NCI-H1436 treated with DMSO at 0.1 percent for 48 hours (cell line): ENCODE results near the gene ZSWIM6.

Experiments
- DNase-seq: peaks from one replicate; lab custom pipeline; 2025; lab: John Stamatoyannopoulos, UW

The ZSWIM6 gene

DNA sequence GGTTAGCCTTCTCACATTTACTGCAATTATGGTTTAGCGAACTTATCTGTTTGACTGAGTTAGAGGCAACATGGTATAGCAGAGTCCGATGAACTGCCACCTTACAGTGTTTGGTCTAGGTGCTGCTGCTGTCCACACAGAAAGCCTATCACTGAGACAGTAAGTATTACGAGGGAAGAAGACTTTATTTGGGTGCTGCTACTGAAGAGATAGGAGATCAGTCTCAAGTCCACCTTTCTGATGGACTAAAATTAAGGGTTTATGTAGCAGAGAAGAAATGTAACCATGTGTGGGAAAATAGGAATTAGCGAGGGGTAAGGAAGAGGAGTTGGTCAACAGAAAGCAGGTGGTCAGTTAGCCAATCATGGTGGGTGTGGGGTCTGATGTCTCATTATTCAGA is 109.7 kb downstream of the ZSWIM6 start:
- DNase-seq, result no peak

- DNase-seq, result no peak
These were observed 115.9 kb downstream of the ZSWIM6 start for GRCh38 chr5:61447780-61448495.

DNA sequence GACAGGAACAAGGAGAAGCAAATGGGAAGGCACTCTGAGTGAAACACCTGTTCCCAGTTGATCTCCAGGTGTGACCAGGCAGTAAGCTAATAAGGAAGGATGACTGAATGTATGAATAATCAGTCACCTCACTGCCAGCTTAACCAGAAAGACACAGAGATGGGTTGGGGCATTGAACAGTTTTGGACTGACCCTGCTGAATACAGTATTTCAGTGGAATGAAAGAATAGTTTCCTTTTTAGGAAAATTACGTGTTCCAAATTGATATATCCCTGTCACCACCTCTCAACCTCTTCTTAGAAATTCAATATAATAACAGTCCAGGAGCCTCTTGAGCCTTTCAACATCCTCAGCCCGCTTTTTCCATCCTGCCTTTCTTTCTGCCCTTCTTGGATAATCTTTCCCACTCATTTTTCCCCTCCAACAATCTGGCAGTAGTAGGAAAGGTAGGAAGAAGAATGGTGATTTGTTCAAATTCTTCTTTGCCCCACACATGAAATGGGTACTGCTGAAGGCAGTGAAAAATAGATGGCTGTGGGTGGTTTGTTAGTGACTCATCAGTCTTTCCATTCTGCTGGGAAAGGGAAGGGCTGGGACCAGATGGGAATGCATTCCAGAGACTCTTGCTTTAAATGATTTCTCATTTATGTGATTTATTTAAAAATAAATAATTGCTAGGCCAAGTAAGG is 117.9 kb downstream of the ZSWIM6 start:
- DNase-seq, result no peak

- DNase-seq, result no peak
These were observed 118.6 kb downstream of the ZSWIM6 start for GRCh38 chr5:61450493-61451279.

- no peak for DNase-seq
These were observed 123.3 kb downstream of the ZSWIM6 start for GRCh38 chr5:61455179-61456006.

GRCh38 chr5:61460471-61460870 is 128.4 kb downstream of the ZSWIM6 start:
- no peak for DNase-seq

GRCh38 chr5:61461417-61461816 is 129.4 kb downstream of the ZSWIM6 start:
- no peak for DNase-seq

DNA sequence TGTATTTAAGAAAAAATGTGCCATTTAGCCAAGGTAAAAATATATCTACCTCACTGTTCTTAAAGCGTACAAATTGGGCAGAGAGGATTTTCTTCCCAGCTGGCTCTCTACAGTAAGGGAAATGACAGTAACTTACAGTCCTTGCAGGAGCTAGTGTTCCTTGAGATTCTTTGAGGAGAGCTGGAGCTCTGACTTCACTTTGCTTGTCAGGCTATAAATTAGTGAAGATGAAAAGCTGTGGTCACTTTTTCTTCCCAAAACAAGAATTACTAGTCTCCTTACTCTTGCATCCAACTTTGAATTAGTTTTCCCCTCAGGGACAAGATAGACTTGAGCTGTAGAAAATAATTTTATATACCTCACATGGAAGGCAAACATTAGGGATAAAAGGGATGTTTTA is 129.9 kb downstream of the ZSWIM6 start:
- DNase-seq, result no peak

- no peak for DNase-seq
These were observed 131.5 kb downstream of the ZSWIM6 start for GRCh38 chr5:61463596-61463995.

GRCh38 chr5:61464512-61464911 is 132.5 kb downstream of the ZSWIM6 start:
- no peak for DNase-seq

DNA sequence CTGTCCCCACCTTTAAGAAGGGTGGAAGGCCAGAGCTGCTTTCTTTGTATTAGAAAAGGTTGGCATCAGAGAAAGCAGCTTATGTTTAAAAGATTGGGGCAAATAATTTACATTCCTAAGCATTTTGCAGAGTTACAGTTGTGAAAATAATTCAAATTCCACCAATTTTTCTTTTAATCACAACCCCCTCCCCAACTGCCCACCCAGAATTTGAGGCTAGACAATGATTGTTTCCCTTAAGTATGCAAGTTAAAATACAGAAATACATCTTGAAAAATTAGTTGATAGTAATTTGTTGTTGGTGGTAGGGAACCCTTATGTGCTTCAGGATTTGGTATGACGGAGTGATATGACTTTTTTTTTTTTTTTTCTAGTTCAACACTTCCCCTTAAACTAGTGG is 133.0 kb downstream of the ZSWIM6 start:
- DNase-seq, result no peak

GRCh38 chr5:61465496-61465895 is 133.4 kb downstream of the ZSWIM6 start:
- no peak for DNase-seq

DNA sequence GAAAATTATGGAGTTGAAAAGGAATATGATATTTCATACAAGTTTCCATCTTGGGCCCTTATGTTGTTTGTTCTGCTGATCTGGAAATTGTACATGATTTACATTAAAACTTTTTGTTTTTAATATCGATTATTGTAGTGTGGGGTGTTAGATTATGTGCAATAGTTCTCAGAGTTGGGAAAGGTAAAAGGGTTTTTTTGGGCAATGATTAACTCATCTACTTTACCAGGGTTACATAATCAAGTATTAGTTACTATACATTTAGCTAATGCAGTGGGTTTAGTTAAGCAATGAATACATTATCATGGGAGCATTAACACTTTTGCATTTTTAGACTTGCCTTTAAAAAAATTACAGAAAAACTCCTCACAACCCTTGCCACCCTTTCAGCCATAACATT is 134.0 kb downstream of the ZSWIM6 start:
- DNase-seq, result no peak

DNA sequence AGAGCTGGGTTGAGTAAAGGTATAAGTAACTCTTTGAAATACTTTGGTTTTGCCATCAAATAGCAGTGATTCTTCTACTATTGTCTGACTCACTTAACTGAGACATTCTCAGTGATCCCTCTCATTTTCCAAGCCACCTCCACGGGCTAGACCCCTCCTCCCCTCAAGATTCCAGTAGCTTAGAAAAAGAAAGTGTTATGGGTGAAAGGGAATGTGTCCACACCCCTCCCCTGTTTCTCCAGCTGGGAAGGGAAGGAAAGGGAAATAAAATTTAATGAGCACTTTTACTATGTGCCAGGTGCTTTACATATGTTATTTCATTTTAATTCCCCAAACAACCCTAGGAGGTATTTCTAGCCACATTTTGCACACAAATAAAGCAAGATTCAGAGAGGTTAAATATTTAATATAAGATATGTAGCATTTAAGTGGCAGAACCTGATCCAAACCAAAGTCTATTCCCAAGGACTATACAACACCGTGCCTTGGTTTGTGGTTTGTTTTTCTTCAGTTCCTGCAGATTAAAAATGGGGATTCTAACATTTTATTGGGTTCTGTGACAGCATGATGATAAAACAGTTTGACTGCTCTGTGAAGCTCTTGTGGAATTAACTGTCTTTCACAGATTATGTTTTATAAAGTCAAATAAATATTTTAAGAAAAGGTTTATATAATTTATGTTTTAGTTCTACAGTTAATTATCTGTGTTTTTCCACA is 135.9 kb downstream of the ZSWIM6 start:
- no peak for DNase-seq

DNA sequence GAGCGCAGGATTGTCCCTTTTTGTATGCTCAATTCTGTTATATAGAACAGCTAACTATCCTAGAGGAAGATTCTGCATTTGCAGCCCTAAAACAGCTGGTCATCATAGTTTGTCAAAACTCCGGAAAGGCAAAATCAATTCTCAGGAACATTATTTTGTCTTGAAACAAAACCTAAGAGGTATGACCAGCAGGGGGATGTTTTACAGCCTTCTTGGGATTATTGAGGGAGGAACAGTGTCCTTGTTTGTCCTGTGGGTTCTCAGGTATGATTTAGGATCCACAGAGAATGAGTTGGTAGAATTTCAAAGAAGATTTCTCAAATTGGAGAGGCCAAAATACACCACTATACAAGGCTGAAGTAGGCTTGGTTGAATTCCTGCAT is 136.4 kb downstream of the ZSWIM6 start:
- no peak for DNase-seq

DNA sequence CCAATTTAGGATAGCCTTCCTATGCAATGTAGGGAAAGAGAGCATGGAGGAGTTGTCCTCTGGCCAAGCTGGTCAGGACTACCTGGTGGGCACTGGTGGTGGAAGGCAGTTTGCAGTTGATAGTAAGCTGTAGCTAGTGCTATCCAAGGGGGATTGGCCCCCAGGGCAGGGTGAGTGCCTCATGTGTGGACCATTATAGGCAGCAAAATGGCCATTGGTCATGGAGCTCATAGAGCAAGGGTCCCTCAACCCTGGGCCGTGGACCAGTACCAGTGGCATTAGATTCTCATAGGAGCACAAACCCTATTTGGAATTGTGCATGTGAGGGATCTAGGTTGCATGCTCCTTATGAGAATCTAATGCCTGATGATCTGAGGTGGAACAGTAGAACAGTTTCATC is 139.3 kb downstream of the ZSWIM6 start:
- no peak for DNase-seq

DNA sequence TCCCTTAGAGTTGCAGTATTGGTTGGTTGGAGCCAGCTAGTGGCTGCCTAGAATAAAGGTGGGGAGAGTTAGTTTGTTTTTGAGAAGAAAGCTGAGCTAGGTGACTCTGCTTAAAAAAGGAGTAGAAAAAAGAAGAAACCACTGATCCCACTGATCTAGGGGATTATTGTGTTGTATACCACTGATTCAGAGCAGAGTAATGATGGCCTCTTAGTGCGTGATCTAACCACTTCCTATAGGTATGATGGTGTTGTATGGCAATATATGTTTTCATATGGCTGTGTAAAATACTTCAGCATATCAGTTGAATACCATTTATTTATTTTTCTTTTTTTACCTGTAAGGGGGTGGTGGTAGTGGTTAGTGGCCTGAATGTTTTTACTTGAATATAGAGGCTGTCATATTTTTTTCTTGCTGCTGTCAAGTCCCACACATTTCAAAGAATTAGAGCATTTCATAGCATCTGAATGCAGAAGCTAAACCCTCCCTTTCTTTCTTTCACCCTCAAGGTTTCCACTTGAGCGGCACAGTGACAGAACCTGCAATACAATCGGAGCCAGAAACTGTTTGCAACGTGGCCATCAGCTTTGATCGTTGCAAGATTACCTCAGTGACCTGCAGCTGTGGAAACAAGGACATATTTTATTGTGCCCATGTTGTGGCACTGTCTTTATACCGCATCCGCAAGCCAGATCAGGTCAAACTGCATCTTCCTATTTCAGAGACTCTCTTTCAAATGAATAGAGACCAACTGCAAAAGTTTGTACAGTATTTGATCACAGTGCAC is 140.3 kb downstream of the ZSWIM6 start:
- no peak for DNase-seq

DNA sequence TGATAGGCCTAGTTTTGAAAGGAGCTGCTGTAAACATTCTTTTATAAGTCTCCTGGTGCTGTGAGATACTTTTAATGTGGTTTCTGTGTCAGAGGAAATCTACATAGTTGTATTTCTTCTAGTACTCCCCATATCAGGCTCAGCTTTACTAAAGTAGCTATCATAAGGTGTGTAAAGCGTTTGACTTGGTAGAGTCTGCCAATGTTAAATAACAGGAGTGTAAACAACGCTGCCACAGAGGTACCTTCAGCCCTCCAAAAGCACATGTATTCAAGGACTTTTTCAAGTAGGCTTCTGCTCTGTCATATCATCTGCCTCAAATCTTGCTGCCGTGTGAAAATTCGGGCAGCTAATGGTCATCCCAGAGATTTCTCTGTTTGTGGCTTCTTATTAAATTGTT is 142.7 kb downstream of the ZSWIM6 start:
- no peak for DNase-seq

- no peak for DNase-seq
These were observed 145.7 kb downstream of the ZSWIM6 start for GRCh38 chr5:61477788-61478187.

GRCh38 chr5:61479850-61480614 is 148.0 kb downstream of the ZSWIM6 start:
- no peak for DNase-seq
